ENCODE results near the gene JAG2. TPM values are rescaled to one million over a fixed set of nuclear protein-coding genes. Genes with fewer than 3 reads are reported as not detected.

The JAG2 gene
- total and polyA plus RNA-seq, 2 of the 13 experiments (the other 11 are each of a cell fraction or from before 2014, with no cell fraction given), result 0.04 to 0.16 TPM

DNA sequence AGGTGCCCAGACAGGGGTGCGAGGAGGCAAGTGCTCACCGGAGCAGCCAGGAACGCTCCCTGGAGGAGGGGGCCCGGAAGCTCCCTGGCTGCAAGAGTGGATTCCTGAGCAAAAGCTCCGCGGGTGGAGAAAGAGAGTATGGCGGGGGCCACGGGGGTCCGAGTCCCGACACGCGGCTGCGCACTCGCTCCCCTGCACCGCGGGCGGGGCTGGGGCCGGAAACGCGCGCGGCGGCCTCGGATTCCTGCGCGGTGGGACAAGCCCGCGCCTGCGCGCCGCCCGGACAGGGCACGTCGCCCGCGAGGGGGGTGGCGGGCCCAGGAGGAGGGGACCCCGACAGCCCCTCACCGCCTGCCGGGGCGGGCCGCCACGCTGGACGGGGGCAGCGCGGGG is 75.5 kb downstream of the JAG2 start:
- no peak overlapping the region for H2AFZ ChIP-seq (ENCODE audit: low read length)
- ATAC-seq (no peak), FAIRE-seq (no peak), DNase-seq (ENCODE audit: low spot score) (no peak)
- no peak overlapping the region for H3K27ac ChIP-seq (ENCODE audit: extremely low read length, insufficient read depth, low read length)
- peaks cover 45% of the 10 kb centered on the region for H3K4me1 ChIP-seq (ENCODE audit: insufficient read depth, low read length)
- peaks cover 10 to 53% of the 10 kb centered on the region in 2 experiments; a peak in 4 of 5 replicates for H3K27me3 ChIP-seq (ENCODE audit: control insufficient read depth in 1 of 2, insufficient read depth in 2 of 2, low read length in 2 of 2)
- H3K79me2 ChIP-seq (ENCODE audit: insufficient read depth, low read length), result no peaks in the 10 kb centered on the region
- in situ Hi-C loops (cut with HindIII; ENCODE audit: extremely low pct_ligation_motif_present, low pct_unique_long_range_greater_than_20kb) (loop anchor here (10.0 kb wide), 1 partner anchor 52 kb away; no protein-coding TSS in a partner anchor), intact Hi-C loops (cut with micrococcal nuclease; ENCODE audit: unreplicated experiment) (loop anchor here (5.0 kb wide), 1 partner anchor 94 kb away; no protein-coding TSS in a partner anchor)
- CTCF ChIA-PET (ENCODE audit: low intra/inter-chr PET ratio, low total read pairs), result no interaction called here
- POLR2A ChIA-PET, result no interaction called here
- H3K9ac ChIP-seq (ENCODE audit: insufficient read depth, low read depth, low read length), result no peak overlapping the region
- no peak overlapping the region for H3K4me2 ChIP-seq (ENCODE audit: low read depth, low read length)
- no peaks in the 10 kb centered on the region for H3K9me3 ChIP-seq (ENCODE audit: low read length)
- BruUV-seq (replicated peaks), result no TSS peak
- WGBS (ENCODE audit: low lambda C conversion rate), result 88% methylated on average over 37 of the region's 46 CpGs
- no peak overlapping the region for H3K4me3 ChIP-seq (replicated peaks in 1 of 3; ENCODE audit: insufficient read depth in 1 of 3, low read depth in 2 of 3, low read length in 3 of 3)
- H4K20me1 ChIP-seq (ENCODE audit: insufficient read depth, low read length), result peaks cover 5% of the 10 kb centered on the region; the same call in 1 of the 2 replicates
- H3K36me3 ChIP-seq (replicated peaks in 1 of 2; ENCODE audit: control insufficient read depth in 1 of 2, insufficient read depth in 2 of 2, low read length in 2 of 2), result no peaks in the 10 kb centered on the region
- TF ChIP-seq GPN1 (CRISPR knock-in tag; IDR thresholded peaks at IDR 0.05; ENCODE audit: borderline replicate concordance), result no peak
- TF ChIP-seq, protein P1, sequence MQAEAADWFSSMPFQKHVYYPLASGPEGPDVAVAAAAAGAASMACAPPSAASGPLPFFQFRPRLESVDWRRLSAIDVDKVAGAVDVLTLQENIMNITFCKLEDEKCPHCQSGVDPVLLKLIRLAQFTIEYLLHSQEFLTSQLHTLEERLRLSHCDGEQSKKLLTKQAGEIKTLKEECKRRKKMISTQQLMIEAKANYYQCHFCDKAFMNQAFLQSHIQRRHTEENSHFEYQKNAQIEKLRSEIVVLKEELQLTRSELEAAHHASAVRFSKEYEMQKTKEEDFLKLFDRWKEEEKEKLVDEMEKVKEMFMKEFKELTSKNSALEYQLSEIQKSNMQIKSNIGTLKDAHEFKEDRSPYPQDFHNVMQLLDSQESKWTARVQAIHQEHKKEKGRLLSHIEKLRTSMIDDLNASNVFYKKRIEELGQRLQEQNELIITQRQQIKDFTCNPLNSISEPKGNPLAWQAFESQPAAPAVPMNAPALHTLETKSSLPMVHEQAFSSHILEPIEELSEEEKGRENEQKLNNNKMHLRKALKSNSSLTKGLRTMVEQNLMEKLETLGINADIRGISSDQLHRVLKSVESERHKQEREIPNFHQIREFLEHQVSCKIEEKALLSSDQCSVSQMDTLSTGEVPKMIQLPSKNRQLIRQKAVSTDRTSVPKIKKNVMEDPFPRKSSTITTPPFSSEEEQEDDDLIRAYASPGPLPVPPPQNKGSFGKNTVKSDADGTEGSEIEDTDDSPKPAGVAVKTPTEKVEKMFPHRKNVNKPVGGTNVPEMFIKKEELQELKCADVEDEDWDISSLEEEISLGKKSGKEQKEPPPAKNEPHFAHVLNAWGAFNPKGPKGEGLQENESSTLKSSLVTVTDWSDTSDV (CRISPR knock-in tag; IDR thresholded peaks at IDR 0.05), result no peak
- no peak for TF ChIP-seq ZC3H13 (CRISPR knock-in tag; IDR thresholded peaks at IDR 0.05)
- TF ChIP-seq, protein P2, sequence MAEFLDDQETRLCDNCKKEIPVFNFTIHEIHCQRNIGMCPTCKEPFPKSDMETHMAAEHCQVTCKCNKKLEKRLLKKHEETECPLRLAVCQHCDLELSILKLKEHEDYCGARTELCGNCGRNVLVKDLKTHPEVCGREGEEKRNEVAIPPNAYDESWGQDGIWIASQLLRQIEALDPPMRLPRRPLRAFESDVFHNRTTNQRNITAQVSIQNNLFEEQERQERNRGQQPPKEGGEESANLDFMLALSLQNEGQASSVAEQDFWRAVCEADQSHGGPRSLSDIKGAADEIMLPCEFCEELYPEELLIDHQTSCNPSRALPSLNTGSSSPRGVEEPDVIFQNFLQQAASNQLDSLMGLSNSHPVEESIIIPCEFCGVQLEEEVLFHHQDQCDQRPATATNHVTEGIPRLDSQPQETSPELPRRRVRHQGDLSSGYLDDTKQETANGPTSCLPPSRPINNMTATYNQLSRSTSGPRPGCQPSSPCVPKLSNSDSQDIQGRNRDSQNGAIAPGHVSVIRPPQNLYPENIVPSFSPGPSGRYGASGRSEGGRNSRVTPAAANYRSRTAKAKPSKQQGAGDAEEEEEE (CRISPR knock-in tag; IDR thresholded peaks at IDR 0.05; ENCODE audit: borderline replicate concordance), result no peak
- TF ChIP-seq ZEB1 (IDR thresholded peaks at IDR 0.05; ENCODE audit: insufficient replicate concordance, low read depth), result no peak
- TF ChIP-seq, protein P3, sequence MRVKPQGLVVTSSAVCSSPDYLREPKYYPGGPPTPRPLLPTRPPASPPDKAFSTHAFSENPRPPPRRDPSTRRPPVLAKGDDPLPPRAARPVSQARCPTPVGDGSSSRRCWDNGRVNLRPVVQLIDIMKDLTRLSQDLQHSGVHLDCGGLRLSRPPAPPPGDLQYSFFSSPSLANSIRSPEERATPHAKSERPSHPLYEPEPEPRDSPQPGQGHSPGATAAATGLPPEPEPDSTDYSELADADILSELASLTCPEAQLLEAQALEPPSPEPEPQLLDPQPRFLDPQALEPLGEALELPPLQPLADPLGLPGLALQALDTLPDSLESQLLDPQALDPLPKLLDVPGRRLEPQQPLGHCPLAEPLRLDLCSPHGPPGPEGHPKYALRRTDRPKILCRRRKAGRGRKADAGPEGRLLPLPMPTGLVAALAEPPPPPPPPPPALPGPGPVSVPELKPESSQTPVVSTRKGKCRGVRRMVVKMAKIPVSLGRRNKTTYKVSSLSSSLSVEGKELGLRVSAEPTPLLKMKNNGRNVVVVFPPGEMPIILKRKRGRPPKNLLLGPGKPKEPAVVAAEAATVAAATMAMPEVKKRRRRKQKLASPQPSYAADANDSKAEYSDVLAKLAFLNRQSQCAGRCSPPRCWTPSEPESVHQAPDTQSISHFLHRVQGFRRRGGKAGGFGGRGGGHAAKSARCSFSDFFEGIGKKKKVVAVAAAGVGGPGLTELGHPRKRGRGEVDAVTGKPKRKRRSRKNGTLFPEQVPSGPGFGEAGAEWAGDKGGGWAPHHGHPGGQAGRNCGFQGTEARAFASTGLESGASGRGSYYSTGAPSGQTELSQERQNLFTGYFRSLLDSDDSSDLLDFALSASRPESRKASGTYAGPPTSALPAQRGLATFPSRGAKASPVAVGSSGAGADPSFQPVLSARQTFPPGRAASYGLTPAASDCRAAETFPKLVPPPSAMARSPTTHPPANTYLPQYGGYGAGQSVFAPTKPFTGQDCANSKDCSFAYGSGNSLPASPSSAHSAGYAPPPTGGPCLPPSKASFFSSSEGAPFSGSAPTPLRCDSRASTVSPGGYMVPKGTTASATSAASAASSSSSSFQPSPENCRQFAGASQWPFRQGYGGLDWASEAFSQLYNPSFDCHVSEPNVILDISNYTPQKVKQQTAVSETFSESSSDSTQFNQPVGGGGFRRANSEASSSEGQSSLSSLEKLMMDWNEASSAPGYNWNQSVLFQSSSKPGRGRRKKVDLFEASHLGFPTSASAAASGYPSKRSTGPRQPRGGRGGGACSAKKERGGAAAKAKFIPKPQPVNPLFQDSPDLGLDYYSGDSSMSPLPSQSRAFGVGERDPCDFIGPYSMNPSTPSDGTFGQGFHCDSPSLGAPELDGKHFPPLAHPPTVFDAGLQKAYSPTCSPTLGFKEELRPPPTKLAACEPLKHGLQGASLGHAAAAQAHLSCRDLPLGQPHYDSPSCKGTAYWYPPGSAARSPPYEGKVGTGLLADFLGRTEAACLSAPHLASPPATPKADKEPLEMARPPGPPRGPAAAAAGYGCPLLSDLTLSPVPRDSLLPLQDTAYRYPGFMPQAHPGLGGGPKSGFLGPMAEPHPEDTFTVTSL (CRISPR knock-in tag; IDR thresholded peaks at IDR 0.05; ENCODE audit: borderline replicate concordance), result no peak
- no peak for TF ChIP-seq SAFB2 (CRISPR knock-in tag; IDR thresholded peaks at IDR 0.05; ENCODE audit: borderline replicate concordance, low read depth)
- TF ChIP-seq KDM6A (CRISPR knock-in tag; IDR thresholded peaks at IDR 0.05; ENCODE audit: low read depth), result no peak
- TF ChIP-seq, protein P4, sequence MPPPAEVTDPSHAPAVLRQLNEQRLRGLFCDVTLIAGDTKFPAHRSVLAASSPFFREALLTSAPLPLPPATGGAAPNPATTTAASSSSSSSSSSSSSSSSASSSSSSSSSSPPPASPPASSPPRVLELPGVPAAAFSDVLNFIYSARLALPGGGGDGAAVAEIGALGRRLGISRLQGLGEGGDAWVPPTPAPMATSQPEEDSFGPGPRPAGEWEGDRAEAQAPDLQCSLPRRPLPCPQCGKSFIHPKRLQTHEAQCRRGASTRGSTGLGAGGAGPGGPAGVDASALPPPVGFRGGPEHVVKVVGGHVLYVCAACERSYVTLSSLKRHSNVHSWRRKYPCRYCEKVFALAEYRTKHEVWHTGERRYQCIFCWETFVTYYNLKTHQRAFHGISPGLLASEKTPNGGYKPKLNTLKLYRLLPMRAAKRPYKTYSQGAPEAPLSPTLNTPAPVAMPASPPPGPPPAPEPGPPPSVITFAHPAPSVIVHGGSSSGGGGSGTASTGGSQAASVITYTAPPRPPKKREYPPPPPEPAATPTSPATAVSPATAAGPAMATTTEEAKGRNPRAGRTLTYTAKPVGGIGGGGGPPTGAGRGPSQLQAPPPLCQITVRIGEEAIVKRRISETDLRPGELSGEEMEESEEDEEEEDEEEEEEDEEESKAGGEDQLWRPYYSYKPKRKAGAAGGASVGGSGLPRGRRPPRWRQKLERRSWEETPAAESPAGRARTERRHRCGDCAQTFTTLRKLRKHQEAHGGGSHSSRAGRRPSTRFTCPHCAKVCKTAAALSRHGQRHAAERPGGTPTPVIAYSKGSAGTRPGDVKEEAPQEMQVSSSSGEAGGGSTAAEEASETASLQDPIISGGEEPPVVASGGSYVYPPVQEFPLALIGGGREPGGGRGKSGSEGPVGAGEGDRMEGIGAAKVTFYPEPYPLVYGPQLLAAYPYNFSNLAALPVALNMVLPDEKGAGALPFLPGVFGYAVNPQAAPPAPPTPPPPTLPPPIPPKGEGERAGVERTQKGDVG (CRISPR knock-in tag; IDR thresholded peaks at IDR 0.05; ENCODE audit: borderline replicate concordance), result no peak
